Pancreas (tissue), 10 donors: ENCODE measurements around the gene ACTN3. TPM values are rescaled to one million over a fixed set of nuclear protein-coding genes. Genes with fewer than 3 reads are reported as not detected.

Source experiments
- ATAC-seq, 4 donors: fragments of 200-7000 bp; cut with Tn5 transposase; one replicate each; pipeline versions ENCODE4 v1.8.0 to v1.9.1; 2020; ENCODE audit warnings: mild to moderate bottlenecking in 4 of 4, moderate library complexity in 4 of 4
- DNase-seq, 6 donors: peaks; one replicate each; pipeline ENCODE4 v3.0.0-alpha.2; 2020
- FAIRE-seq: peaks from 2 replicates; lab custom pipeline; 2012; peaks lifted over from hg19 to GRCh38; lab: Jason Lieb, UNC
- H3K27ac ChIP-seq, 4 donors: fragments of 200-600 bp; sonication (generic); 1 replicate in 3 of 4; 2 replicates in 1 of 4; pipeline versions ENCODE4 v1.5.0 to v1.8.0; 2020
- H3K27me3 ChIP-seq, 4 donors: fragments of 200-600 bp; one replicate each; pipeline ENCODE4 v1.8.0; 2021
- H3K36me3 ChIP-seq, 3 donors: fragments of 200-600 bp; sonication (generic) in 1 of 3; one replicate each; pipeline versions ENCODE4 v1.5.0 to v1.8.0; 2020 to 2021
- H3K4me1 ChIP-seq, 3 donors: fragments of 200-600 bp; one replicate each; pipeline ENCODE4 v1.8.0; 2021
- H3K4me3 ChIP-seq, 4 donors: fragments of 200-600 bp; sonication (generic) in 2 of 4; one replicate each; pipeline versions ENCODE4 v1.5.0 to v1.8.0; 2020 to 2021
- H3K9me3 ChIP-seq, 4 donors: fragments of 200-600 bp; one replicate each; pipeline ENCODE4 v1.8.0; 2021
- CTCF ChIP-seq, 4 donors: fragments of 200-600 bp; sonication (generic) in 3 of 4; IDR thresholded peaks; one replicate each; pipeline versions ENCODE4 v1.5.0 to v1.8.0; 2021; ENCODE audit warnings: antibody characterized with exemption in 4 of 4
- WGBS, 2 donors: extraction: QIAGEN DNeasy Blood & Tissue Kit; methylation state at CpG; one replicate each; pipeline ENCODE4 v1.1.7; 2013; 5-methylcytosine and 5-hydroxymethylcytosine counted together
- intact Hi-C, 3 donors: fragments of 100-400 bp; cut with DNase I; formaldehyde crosslinking; loops; one replicate each; pipeline versions ENCODE4 v1.11.1 to v1.14.2; 2022
- polyA plus RNA-seq, 2 donors: library from polyadenylated mRNA; stranded (reverse); fragments of 200-250 nt; gene quantifications; one replicate each; pipeline ENCODE4 v1.2.3, GENCODE V29; 2013
- total RNA-seq, 6 donors: library from RNA; stranded (reverse); fragmentation: NEBNext Ultra II Directional in 4 of 6; extraction: Animal tissue kit (Norgen Biotek cat#: 25700) in 4 of 6; gene quantifications; one replicate each; pipeline versions ENCODE4 v1.2.1 to v1.2.4, GENCODE V29; 2021 to 2023
- donor health status: healthy with polysubstance abuse.
- donor health status: DM: no; HTN: no; CAD: no; lungs with moderate emphysema.
- donor health status: DM: no; HTN: no; CAD: no.
- donor health status: control.
- donor health status: control.
- donor health status: Bipolar disorder and iron deficiency.
- donor health status: DM: yes; HTN: yes; CAD: no.
- donor health status: DM: no; HTN: no; CAD: no.
- donor health status: DM: no; HTN: no; CAD: no.
- donor health status: DM: yes; HTN: yes; CAD: no.

Gene ACTN3
- total and polyA plus RNA-seq, 8 donors = 0.05 to 0.15 TPM; not detected in 6

- no peak for ATAC-seq
- Histone ChIP-seq H3K27ac (no peak overlapping the region), H3K27me3 (no peaks in the 10 kb centered on the region), H3K4me3 (no peak overlapping the region), H3K36me3 (no peaks in the 10 kb centered on the region), H3K9me3 (no peaks in the 10 kb centered on the region), H3K4me1 (peaks cover 0 to 7% (median 0%) of the 10 kb centered on the region in 3 donors)
- 89 to 97% methylated on average over 3 of the region's 3 CpGs for WGBS, 2 donors
- FAIRE-seq = no peak
- DNase-seq = peak in 1 of 6 donors; percentile 3
- no peak for TF ChIP-seq CTCF (IDR thresholded peaks at IDR 0.05)
- intact Hi-C loops = no loop called here
Observed at GRCh38 chr11:66549696-66550095, 3.0 kb downstream of the ACTN3 start.

GRCh38 chr11:66550887-66551286 lies 4.2 kb downstream of the ACTN3 start:
- FAIRE-seq = no peak
- Histone ChIP-seq H3K9me3 (no peaks in the 10 kb centered on the region), H3K4me1 (no peaks in the 10 kb centered on the region), H3K4me3 (no peak overlapping the region), H3K27me3 (no peaks in the 10 kb centered on the region), H3K27ac (no peak overlapping the region), H3K36me3 (no peaks in the 10 kb centered on the region)
- intact Hi-C loops = no loop called here
- 67 to 88% methylated on average over 4 of the region's 4 CpGs for WGBS, 2 donors
- DNase-seq = no peak
- ATAC-seq = no peak
- no peak for TF ChIP-seq CTCF (IDR thresholded peaks at IDR 0.05)

- no peak for FAIRE-seq
Observed at GRCh38 chr11:66554602-66555001, 7.9 kb downstream of the ACTN3 start.

GRCh38 chr11:66555416-66555815 lies 8.7 kb downstream of the ACTN3 start:
- Histone ChIP-seq H3K4me3 (no peak overlapping the region), H3K27ac (no peak overlapping the region), H3K4me1 (peaks cover 0 to 5% (median 0%) of the 10 kb centered on the region in 3 donors), H3K27me3 (no peaks in the 10 kb centered on the region), H3K36me3 (no peaks in the 10 kb centered on the region), H3K9me3 (no peaks in the 10 kb centered on the region)
- 43 to 47% methylated on average over 3 of the region's 3 CpGs for WGBS, 2 donors
- FAIRE-seq (no peak), ATAC-seq (no peak), DNase-seq (peak in 1 of 6 donors; percentile 9)
- intact Hi-C loops = no loop called here
- TF ChIP-seq CTCF (IDR thresholded peaks at IDR 0.05) = no peak

More at GRCh38 chr11:66554602-66555001, 7.9 kb downstream of the ACTN3 start:
- DNase-seq = no peak
- TF ChIP-seq CTCF (IDR thresholded peaks at IDR 0.05) = no peak
- no peak overlapping the region for H3K4me3 ChIP-seq
- peaks cover 0 to 5% (median 0%) of the 10 kb centered on the region in 3 donors for H3K4me1 ChIP-seq
- no peaks in the 10 kb centered on the region for H3K36me3 ChIP-seq
- H3K27me3 ChIP-seq = no peaks in the 10 kb centered on the region
- WGBS, 2 donors = 72 to 78% methylated on average over 5 of the region's 5 CpGs
- H3K27ac ChIP-seq = no peak overlapping the region
- no peak for ATAC-seq
- intact Hi-C loops = no loop called here
- H3K9me3 ChIP-seq = no peaks in the 10 kb centered on the region

GRCh38 chr11:66556086-66556485 lies 9.4 kb downstream of the ACTN3 start:
- DNase-seq = peak in 1 of 6 donors; percentile 50

More at GRCh38 chr11:66556086-66556485, 9.4 kb downstream of the ACTN3 start:
- Histone ChIP-seq H3K9me3 (no peaks in the 10 kb centered on the region), H3K4me3 (no peak overlapping the region), H3K27me3 (no peaks in the 10 kb centered on the region), H3K27ac (no peak overlapping the region), H3K4me1 (peaks cover 0 to 5% (median 0%) of the 10 kb centered on the region in 3 donors), H3K36me3 (no peaks in the 10 kb centered on the region)
- intact Hi-C loops = no loop called here
- TF ChIP-seq CTCF (IDR thresholded peaks at IDR 0.05) = no peak
- 72 to 76% methylated on average over 7 of the region's 7 CpGs for WGBS, 2 donors
- FAIRE-seq (no peak), ATAC-seq (no peak)
